HG02884 (cell line): ENCODE measurements around the gene ACTR1B.
"Not testable (repeated sequence)": the region's sequence is repeated elsewhere in the genome, so short reads cannot be mapped to it uniquely, and the experiment has no call there.

ENCODE experiments used
- ATAC-seq: cut with Tn5 transposase; IDR thresholded peaks from one replicate; pipeline ENCODE4 v1.9.1; 2021; ENCODE audit warnings: mild to moderate bottlenecking, moderate library complexity; ENCODE audit not compliant: unreplicated experiment

The ACTR1B gene

GRCh38 chr2:97691166-97691565, 27.3 kb upstream of the ACTR1B start:
- no peak for ATAC-seq

GRCh38 chr2:97688062-97688827, 24.4 kb upstream of the ACTR1B start:
- ATAC-seq, result no peak

- ATAC-seq, result not testable (repeated sequence)
Measured at GRCh38 chr2:97687235-97687634, 23.4 kb upstream of the ACTR1B start.

- no peak for ATAC-seq
Measured at GRCh38 chr2:97678298-97678697, 14.5 kb upstream of the ACTR1B start.

- no peak for ATAC-seq
Measured at GRCh38 chr2:97677480-97677879, 13.6 kb upstream of the ACTR1B start.

GRCh38 chr2:97676620-97677019, 12.8 kb upstream of the ACTR1B start:
- no peak for ATAC-seq

- ATAC-seq, result no peak
Measured at GRCh38 chr2:97675430-97676113, 11.7 kb upstream of the ACTR1B start.

- no peak for ATAC-seq
Measured at GRCh38 chr2:97673915-97674283, 10.1 kb upstream of the ACTR1B start.

GRCh38 chr2:97673182-97673914, 9.5 kb upstream of the ACTR1B start:
- ATAC-seq, result no peak

GRCh38 chr2:97672606-97673140, 8.8 kb upstream of the ACTR1B start:
- not testable (repeated sequence) for ATAC-seq

- no peak for ATAC-seq
Measured at GRCh38 chr2:97671526-97671925, 7.7 kb upstream of the ACTR1B start.

GRCh38 chr2:97670471-97670870, 6.6 kb upstream of the ACTR1B start:
- ATAC-seq, result no peak

- ATAC-seq, result no peak
Measured at GRCh38 chr2:97669448-97669847, 5.6 kb upstream of the ACTR1B start, which contains the start of gene C2orf92. Gene C2orf92, plus strand, starts transcription at chr2:97669713. Its CDS starts 76 bp downstream, at chr2:97669789.

GRCh38 chr2:97664636-97664970, 759 bp upstream of the ACTR1B start:
- ATAC-seq, result no peak

- ATAC-seq, result no peak
Measured at GRCh38 chr2:97663626-97663961, 250 bp downstream of the ACTR1B start.

GRCh38 chr2:97662895-97663625, 784 bp downstream of the ACTR1B start:
- ATAC-seq, result peak; percentile 44

- ATAC-seq, result no peak
Measured at GRCh38 chr2:97662386-97662894, 1.4 kb downstream of the ACTR1B start.

GRCh38 chr2:97661927-97662326, 1.9 kb downstream of the ACTR1B start:
- ATAC-seq, result no peak

- no peak for ATAC-seq
Measured at GRCh38 chr2:97660775-97661389, 3.0 kb downstream of the ACTR1B start.

GRCh38 chr2:97660044-97660774, 3.6 kb downstream of the ACTR1B start:
- ATAC-seq, result no peak
